NOMO-1 (cell line): ENCODE data around the gene PLXNA4.

Experiments used
- DNase-seq, 2 experiments: peaks; one replicate each; lab custom pipeline; 2025; ENCODE audit not compliant: unreplicated experiment in 2 of 2; lab: John Stamatoyannopoulos, UW

PLXNA4 gene

DNA sequence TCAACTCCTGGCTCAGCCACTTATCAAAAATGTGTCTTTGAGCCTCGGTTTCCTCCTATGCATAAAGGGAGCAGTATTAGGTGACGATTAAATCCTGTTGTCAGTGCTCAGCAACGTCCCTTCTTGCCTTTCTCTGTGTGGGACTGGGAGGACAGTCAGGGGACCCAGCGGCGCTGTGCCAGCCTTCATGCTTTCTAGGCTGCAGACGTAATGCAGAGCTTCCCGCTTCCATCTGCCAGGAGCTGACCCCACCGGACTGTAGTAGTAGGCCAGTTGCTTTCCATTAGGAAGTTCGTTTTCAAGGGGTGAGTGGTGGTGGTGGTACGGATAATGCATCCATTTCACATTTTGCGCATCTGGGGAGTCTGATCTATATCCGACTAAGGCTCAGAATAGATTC is 321.8 kb downstream of the PLXNA4 start:
- no peak for DNase-seq

DNA sequence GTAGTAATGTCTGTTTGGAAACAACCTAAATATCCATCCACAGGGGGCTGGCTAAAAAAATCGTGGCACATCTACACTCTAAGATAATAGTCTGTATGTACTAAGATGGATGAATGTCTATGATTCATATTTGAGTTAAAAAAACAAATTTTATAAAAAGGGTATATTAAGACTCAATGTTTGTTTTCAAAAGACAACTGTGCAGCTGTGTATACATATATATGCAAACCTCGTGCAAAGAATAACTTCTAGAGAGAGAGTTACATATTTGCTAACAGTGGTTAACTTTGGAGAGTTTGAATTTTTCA is 323.5 kb downstream of the PLXNA4 start:
- no peak for DNase-seq

DNA sequence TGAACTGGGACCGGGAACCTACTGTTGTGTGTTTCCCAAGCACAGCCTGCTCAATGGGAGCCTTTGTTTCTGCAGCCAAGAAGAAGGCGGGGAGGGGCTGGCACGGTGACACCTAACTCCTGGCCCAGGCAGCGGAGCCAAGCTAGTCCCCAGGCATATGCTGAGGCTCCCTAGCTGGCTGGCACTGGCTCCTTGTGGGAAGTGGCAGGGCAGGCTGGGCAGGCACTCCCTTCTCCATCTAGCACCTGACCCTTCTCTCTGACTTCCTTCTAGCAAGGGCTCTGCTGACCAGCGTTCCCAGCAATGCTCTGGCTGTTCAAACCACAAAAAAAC is 325.0 kb downstream of the PLXNA4 start:
- DNase-seq: no peak

- no peak for DNase-seq
These were observed 325.6 kb downstream of the PLXNA4 start for GRCh38 chr7:132250480-132251326.

- DNase-seq: no peak
These were observed 326.9 kb downstream of the PLXNA4 start for GRCh38 chr7:132249256-132249971.

DNA sequence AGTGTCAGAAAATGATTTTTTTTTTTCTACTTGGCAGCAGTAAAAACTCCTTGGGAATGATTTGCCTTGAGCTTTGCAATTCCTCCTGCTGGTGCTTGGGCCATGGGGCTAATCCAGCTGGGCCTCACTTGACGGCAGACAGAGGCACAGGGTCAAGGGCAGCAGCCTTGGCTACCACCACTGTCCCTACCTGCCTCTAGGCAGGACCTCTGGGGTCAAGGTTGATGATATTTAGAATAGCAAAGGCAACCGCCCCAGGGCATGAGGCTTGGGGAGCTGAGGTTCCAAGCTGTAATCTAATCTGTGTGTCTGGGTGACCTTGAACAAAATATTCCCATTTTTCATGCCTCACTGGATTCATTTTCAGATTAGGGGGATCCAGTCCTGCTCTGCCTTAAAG is 327.4 kb downstream of the PLXNA4 start:
- DNase-seq: no peak

DNA sequence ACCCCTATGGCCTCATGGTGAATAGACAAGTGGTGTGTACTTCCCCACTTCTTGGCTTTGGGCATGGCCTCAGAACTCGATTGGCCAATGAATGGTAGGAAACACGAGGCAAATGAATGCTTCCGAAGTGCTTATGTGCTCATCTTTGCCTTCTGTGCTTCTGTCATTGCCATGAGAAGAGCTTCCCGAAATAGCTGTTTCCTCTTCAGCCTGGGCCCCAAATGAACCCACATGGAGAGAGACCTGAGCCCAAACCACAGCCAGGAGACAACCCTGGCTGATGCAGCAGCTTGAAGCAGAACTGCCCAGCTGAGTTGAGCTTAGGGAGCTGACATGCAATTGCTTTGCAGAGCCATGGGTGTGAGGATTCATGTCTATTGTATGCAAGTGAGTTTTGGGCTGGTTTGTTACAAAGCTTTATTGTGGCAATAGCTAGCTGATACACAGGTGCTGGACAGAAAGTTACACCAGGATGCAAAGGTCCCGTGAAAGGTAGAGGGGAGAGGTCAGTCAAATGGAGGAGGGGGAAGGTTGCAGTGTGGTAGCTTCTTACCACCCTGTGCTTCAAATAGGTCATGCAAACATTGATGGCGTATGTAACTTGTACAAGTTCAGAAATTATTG is 328.2 kb downstream of the PLXNA4 start:
- no peak for DNase-seq

DNA sequence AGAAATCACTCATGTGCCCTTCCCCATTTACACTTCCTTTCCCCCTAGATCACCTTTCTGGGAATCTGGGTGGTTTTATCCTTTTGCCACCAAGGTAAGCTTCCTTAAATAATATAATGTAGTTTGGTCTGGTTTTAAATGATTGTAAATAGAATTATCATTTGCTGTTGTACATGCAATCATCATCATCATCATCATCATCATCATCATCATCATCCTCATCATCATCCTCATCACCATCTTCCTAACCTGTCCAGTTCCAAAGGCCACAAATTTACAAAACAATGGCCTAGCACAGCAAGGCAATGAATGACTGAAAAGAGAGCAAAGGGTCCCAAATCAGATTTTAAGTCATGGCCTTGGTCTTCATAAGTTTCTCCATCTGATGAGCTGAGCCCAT is 329.7 kb downstream of the PLXNA4 start:
- DNase-seq: no peak

- no peak for DNase-seq
These were observed 330.7 kb downstream of the PLXNA4 start for GRCh38 chr7:132245539-132245938.

DNA sequence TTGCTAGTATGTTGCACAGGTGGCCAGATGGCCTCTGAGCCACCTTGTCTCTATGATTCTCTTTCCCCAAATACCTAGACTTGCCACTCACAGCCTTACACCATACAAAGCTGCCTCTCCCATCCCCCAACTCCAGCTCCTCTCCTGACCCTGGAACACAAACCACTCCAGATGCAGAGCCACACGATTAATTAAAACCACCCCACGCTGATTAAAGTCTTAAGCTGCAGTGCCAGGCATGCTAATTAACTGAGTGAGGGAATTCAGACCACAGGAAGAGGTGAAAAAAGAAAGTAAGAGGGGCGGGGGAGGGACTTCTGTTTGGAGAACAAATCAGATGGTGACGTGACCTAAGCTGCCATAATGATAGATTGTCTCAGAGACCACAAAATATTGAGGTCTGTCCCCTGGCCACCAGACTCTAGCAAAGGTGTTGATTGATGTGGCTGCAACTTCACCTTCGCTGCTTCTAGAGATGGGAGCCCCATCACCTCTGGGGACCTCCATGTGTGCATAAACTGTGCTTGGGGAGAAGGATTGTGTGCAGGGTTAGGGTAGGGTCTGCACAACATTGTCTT is 331.3 kb downstream of the PLXNA4 start:
- no peak for DNase-seq

- no peak for DNase-seq
These were observed 332.8 kb downstream of the PLXNA4 start for GRCh38 chr7:132243463-132243862.

- no peak for DNase-seq
These were observed 333.2 kb downstream of the PLXNA4 start for GRCh38 chr7:132243051-132243450.

GRCh38 chr7:132242192-132242812 is 334.0 kb downstream of the PLXNA4 start:
- DNase-seq: no peak

- DNase-seq: no peak
These were observed 335.3 kb downstream of the PLXNA4 start for GRCh38 chr7:132240821-132241422.

DNA sequence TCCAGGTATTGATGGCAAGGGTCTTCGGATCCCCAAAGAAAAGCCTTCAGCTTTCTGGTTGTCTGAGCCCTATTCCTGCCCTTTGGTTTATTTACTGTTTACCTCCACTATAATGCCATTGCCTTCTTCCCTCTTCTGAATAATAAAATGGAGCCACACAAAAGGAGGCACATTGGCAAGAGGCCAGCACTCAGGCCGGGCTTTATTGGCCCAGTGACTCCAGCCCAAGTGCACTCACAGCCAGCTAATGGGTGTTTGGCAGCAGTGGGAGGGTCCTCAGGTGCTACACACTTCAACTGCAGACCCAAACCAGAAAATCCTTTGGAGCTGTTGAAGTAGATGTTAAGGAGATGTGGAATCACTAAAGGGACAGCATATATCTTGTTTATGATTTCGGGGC is 336.0 kb downstream of the PLXNA4 start:
- DNase-seq: no peak

- DNase-seq: no peak
These were observed 336.8 kb downstream of the PLXNA4 start for GRCh38 chr7:132239422-132239994.

DNA sequence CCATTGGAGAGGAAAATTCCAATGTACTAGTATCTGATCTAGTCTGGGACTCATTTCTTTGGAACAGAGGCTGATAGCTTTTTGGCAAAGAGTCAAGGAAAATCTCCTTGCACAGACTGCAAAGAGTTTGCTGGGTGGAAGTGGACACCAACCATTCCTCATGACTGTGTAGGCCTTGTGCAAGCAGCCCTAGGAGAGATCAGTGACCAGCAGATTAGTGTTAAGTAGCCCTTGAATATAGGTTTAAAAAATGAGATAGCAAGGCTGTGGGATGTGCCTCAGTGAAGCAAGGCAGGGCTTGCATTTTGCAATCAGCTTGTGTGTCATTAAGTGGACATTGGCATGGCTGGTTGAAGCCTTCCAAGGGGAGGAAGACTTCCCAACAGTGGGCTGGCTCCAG is 341.6 kb downstream of the PLXNA4 start:
- DNase-seq: no peak

GRCh38 chr7:132232406-132232805 is 343.9 kb downstream of the PLXNA4 start:
- no peak for DNase-seq

GRCh38 chr7:132230462-132230861 is 345.8 kb downstream of the PLXNA4 start:
- DNase-seq: no peak

DNA sequence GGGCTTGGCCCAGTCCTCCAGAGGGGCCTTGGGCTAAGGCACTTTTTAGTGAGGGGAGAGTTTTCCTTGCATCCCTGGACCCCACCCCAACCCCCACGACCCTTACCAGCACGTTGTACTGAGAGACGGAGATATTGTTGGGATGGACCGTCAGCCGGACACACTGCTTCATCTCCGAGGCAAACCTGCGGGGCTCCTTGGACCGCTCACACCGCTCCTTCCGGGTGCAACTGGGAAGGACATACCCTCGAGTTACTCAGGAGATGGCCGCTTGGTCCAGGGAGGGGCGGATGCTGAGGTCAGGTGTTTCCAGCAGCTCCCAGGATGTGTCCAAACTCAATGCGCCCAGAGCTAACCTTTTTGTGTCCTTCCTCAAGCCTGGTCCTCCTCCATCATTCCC is 348.0 kb downstream of the PLXNA4 start:
- DNase-seq: no peak

- no peak for DNase-seq
These were observed 349.3 kb downstream of the PLXNA4 start for GRCh38 chr7:132226957-132227290.
